Measurements from ENCODE around the gene UCHL3.

UCHL3 gene

DNA sequence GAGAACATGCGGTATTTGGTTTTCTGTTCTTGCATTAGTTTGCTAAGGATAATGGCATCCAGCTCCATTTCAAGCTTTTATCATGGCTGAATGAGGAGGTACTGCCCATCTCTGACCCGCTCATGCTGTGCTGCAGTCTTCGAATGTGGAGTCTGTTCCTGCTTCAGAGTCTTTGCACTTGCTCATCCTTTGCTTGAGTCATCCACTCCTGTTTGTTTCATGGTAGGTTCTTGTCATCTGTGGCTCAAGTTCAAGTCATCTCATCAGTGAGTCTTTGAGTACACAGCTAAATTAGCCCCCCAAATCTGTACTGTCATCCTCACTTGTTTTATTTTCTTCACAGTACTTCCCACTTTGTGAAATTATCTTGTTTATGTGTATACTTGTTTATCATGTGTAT lies 5.4 kb downstream of the UCHL3 start:
- TF ChIP-seq, protein P1, sequence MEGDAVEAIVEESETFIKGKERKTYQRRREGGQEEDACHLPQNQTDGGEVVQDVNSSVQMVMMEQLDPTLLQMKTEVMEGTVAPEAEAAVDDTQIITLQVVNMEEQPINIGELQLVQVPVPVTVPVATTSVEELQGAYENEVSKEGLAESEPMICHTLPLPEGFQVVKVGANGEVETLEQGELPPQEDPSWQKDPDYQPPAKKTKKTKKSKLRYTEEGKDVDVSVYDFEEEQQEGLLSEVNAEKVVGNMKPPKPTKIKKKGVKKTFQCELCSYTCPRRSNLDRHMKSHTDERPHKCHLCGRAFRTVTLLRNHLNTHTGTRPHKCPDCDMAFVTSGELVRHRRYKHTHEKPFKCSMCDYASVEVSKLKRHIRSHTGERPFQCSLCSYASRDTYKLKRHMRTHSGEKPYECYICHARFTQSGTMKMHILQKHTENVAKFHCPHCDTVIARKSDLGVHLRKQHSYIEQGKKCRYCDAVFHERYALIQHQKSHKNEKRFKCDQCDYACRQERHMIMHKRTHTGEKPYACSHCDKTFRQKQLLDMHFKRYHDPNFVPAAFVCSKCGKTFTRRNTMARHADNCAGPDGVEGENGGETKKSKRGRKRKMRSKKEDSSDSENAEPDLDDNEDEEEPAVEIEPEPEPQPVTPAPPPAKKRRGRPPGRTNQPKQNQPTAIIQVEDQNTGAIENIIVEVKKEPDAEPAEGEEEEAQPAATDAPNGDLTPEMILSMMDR (IDR thresholded peaks at IDR 0.05): no peak
- H3K27me3 ChIP-seq: no peaks in the 10 kb centered on the region
- peaks cover 4% of the 10 kb centered on the region for H3K36me3 ChIP-seq
- no peak overlapping the region for H3K4me3 ChIP-seq (ENCODE audit: low read depth in 1 of 2, low read length in 1 of 2)
- peaks cover 8 to 11% of the 10 kb centered on the region in 2 experiments for H3K4me1 ChIP-seq (ENCODE audit: control insufficient read depth in 1 of 2, insufficient read depth in 1 of 2, low read depth in 1 of 2, low read length in 1 of 2)
- H3K9me3 ChIP-seq: no peaks in the 10 kb centered on the region
- no peak overlapping the region for H3K27ac ChIP-seq

DNA sequence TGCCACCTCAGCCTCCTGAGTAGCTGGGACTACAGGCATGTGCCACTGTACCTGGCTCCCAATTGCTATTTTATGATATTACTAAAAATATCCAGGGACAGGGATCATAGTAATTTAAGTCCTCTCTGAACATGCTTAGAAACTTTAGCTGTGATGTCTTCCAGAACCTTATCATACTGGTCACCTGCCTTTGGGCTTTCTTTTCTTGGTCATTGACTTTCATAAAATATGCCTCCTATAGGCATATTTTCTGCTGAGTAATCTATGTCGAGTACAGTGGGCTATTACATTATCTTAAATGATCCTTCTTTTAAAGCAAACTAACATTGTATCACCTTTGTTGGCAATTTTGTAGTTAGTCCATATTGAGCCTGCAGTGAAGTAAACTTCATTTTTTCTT lies 6.2 kb downstream of the UCHL3 start:
- Histone ChIP-seq H3K4me3 (ENCODE audit: low read depth in 1 of 2, low read length in 1 of 2) (no peak overlapping the region), H3K9me3 (no peaks in the 10 kb centered on the region), H3K27ac (no peak overlapping the region), H3K36me3 (peaks cover 4% of the 10 kb centered on the region), H3K4me1 (ENCODE audit: control insufficient read depth in 1 of 2, insufficient read depth in 1 of 2, low read depth in 1 of 2, low read length in 1 of 2) (peaks cover 0 to 2% of the 10 kb centered on the region in 2 experiments), H3K27me3 (no peaks in the 10 kb centered on the region)
- TF ChIP-seq, protein P1 (IDR thresholded peaks at IDR 0.05): no peak

DNA sequence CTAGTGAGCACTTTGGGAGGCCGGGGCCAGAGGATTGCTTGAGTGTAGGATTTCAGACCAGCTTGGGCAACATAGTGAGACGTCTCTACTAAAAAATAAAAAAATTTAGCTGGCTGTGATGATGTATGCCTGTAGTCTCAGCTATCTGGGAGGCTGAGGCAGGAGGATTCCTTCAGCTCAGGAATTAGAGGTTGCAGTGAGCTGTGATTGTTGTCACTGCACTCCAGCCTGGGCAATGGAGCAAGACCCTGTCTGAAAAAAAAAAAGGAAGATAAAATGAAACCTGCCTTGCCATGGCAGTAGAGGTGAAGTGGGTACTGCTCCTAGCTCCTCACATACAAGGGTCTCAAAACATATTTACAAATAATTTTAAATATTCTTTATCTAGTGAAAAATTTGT lies 7.4 kb downstream of the UCHL3 start:
- H3K27ac ChIP-seq: no peak overlapping the region
- no peaks in the 10 kb centered on the region for H3K4me1 ChIP-seq (ENCODE audit: control insufficient read depth in 1 of 2, insufficient read depth in 1 of 2, low read depth in 1 of 2, low read length in 1 of 2)
- TF ChIP-seq, protein P1 (IDR thresholded peaks at IDR 0.05): no peak
- no peaks in the 10 kb centered on the region for H3K27me3 ChIP-seq
- H3K36me3 ChIP-seq: peaks cover 4% of the 10 kb centered on the region
- H3K4me3 ChIP-seq (ENCODE audit: low read depth in 1 of 2, low read length in 1 of 2): no peak overlapping the region
- H3K9me3 ChIP-seq: no peaks in the 10 kb centered on the region

DNA sequence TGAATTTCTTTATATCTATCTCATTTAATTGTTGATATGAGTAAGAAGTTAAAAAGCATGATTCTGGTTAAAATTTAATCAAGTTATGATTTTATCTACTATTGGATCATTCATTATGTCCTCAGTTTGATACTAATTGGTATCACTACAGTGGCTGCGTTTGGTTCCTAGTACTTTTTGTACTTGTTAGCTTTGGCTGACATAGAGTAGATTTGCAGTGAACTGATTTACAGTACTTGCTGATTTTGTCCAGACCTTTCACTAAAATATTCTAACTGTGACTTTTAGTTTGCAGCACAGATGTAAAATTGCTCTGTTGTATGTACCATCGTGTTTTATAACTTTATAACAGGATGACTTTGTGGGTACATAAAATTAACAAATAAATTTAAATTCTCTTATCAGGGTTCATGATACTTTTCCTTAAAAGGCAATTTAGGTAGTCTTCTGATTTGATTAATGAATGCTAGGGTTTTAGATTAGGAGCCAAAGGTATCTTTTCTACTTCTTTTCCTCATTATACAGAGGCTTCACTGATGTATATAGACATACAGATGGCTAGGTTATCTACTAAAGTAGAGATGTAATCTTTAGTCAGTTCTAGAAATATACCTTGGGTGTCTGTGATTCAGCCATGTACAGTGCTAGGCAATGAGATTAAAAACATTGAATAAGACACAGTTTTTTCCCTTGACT lies 8.7 kb downstream of the UCHL3 start:
- TF ChIP-seq, protein P1 (IDR thresholded peaks at IDR 0.05): no peak
- no peaks in the 10 kb centered on the region for H3K9me3 ChIP-seq
- H3K27ac ChIP-seq: no peak overlapping the region
- H3K27me3 ChIP-seq: no peaks in the 10 kb centered on the region
- no peak overlapping the region for H3K4me3 ChIP-seq (ENCODE audit: low read depth in 1 of 2, low read length in 1 of 2)
- H3K36me3 ChIP-seq: peaks cover 4% of the 10 kb centered on the region
- H3K4me1 ChIP-seq (ENCODE audit: control insufficient read depth in 1 of 2, insufficient read depth in 1 of 2, low read depth in 1 of 2, low read length in 1 of 2): no peaks in the 10 kb centered on the region

DNA sequence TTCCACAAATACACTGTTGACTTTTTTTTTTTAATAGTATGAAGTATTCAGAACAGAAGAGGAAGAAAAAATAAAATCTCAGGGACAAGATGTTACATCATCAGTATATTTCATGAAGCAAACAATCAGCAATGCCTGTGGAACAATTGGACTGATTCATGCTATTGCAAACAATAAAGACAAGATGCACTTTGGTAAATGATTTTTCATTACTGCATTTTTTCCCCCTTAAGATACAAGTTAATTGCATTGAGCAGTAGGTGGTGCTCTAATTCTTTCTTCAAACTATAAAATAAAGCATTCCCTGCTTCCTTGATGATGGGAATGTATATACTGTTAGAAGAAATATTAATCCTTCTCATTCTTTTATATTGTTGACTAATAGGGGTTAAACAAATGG lies 17.1 kb downstream of the UCHL3 start:
- no peak overlapping the region for H3K4me3 ChIP-seq (ENCODE audit: low read depth in 1 of 2, low read length in 1 of 2)
- H3K4me1 ChIP-seq (ENCODE audit: control insufficient read depth in 1 of 2, insufficient read depth in 1 of 2, low read depth in 1 of 2, low read length in 1 of 2): no peaks in the 10 kb centered on the region
- H3K27me3 ChIP-seq: no peaks in the 10 kb centered on the region
- H3K36me3 ChIP-seq: peaks cover 44% of the 10 kb centered on the region
- TF ChIP-seq, protein P1 (IDR thresholded peaks at IDR 0.05): no peak
- no peak overlapping the region for H3K27ac ChIP-seq
- no peaks in the 10 kb centered on the region for H3K9me3 ChIP-seq
